GM06990 (cell line): ENCODE results near the gene RALGPS2.

Source experiments
- DNase-seq: peaks from one replicate; pipeline ENCODE4 v3.0.0-alpha.2; 2011; ENCODE audit not compliant: insufficient read length; ENCODE audit errors: extremely low read depth
- H3K27me3 ChIP-seq: replicated peaks from 2 replicates; pipeline ENCODE4 v1.6.0; 2011; ENCODE audit warnings: low read length; ENCODE audit not compliant: control insufficient read depth, insufficient read depth
- H3K36me3 ChIP-seq: 2 replicates; pipeline ENCODE4 v1.5.1; 2011; ENCODE audit warnings: low read length; ENCODE audit not compliant: control insufficient read depth, insufficient read depth
- H3K4me3 ChIP-seq: replicated peaks from 2 replicates; pipeline ENCODE4 v1.5.1; 2011; ENCODE audit warnings: low read depth, mild to moderate bottlenecking, control low read depth, low read length
- CTCF ChIP-seq: IDR thresholded peaks from 2 replicates; pipeline ENCODE4 v1.5.1; 2011; ENCODE audit warnings: low read length, control low read depth, mild to moderate bottlenecking, inconsistent platforms; ENCODE audit not compliant: insufficient read depth, poor library complexity, severe bottlenecking

RALGPS2 gene

DNA sequence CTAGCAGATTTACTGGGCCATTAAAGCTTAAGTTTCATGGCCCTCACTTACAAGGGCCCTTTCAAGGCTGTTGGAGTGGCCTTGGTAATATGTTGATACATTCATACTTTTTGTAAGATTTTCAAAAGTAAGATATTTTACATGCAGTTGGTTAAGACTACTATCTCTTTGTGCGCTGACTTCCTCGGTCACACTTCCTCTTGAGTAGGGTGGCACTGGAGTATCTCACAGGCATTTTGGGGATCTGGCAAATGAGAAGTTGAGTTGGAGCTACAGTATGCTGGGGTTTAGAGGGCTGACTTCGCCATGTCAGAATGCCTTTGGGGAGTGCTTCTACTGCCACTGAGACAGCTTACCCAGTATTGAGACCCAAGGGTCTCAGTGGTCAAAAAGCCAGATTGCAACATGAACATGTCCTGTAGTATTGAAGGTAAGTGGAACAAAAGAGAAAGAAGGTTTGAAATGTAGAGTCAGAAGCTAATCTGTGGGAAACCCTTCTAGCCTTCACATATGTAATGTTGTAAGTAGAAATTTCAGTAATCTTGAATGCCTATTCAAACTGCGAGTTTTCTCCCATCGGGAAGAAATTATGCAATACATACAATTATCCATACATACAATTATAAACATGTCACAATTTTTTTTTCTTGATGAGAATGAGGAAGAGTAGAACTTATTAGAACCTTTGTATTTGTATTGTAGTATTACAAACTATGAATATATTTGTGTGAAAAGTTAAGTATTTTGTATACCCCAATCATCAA, 32.3 kb upstream of the RALGPS2 start:
- no peak for TF ChIP-seq CTCF
- Histone ChIP-seq H3K4me3 (no peak overlapping the region), H3K36me3 (no peaks in the 10 kb centered on the region), H3K27me3 (no peaks in the 10 kb centered on the region; the same call in 1 of the 2 replicates)
- no peak for DNase-seq

GRCh38 chr1:178693366-178693765, 31.7 kb upstream of the RALGPS2 start:
- no peak for TF ChIP-seq CTCF
- no peaks in the 10 kb centered on the region; the same call in 1 of the 2 replicates for H3K27me3 ChIP-seq
- DNase-seq, result no peak
- no peak overlapping the region for H3K4me3 ChIP-seq
- no peaks in the 10 kb centered on the region for H3K36me3 ChIP-seq

GRCh38 chr1:178694923-178695525, 30.0 kb upstream of the RALGPS2 start:
- DNase-seq, result no peak
- Histone ChIP-seq H3K4me3 (no peak overlapping the region), H3K27me3 (no peaks in the 10 kb centered on the region; the same call in 1 of the 2 replicates), H3K36me3 (no peaks in the 10 kb centered on the region)
- TF ChIP-seq CTCF, result no peak

DNA sequence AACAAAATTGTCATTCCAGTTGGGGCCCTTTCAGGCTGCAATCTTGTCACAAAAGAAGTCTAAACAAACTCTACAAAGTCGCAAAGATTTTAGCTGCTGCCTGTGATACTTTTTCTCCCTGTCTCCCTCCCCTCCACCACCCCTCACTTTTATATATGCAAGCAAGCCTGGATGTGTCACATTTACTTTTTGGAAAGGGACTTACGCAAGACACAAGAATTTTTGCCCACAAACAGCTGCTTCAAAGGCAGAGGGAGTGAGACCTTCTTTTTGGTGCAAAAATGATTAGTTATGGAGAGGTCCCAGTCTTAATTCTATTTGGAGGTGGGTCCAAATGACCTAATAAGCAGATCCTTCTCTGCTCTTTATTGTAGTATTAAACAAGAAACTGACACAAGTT, 22.9 kb upstream of the RALGPS2 start:
- TF ChIP-seq CTCF, result no peak
- H3K4me3 ChIP-seq, result no peak overlapping the region
- H3K36me3 ChIP-seq, result no peaks in the 10 kb centered on the region
- no peaks in the 10 kb centered on the region for H3K27me3 ChIP-seq
- DNase-seq, result no peak

- H3K4me3 ChIP-seq, result no peak overlapping the region
- no peaks in the 10 kb centered on the region for H3K27me3 ChIP-seq
- TF ChIP-seq CTCF, result no peak
- H3K36me3 ChIP-seq, result no peaks in the 10 kb centered on the region
- DNase-seq, result no peak
Observed at GRCh38 chr1:178704833-178705232, 20.2 kb upstream of the RALGPS2 start.
